ENCODE results near the gene VWA5A. TPM values are rescaled to one million over a fixed set of nuclear protein-coding genes. Genes with fewer than 3 reads are reported as not detected.
A peak's percentile ranks its signal among the peaks of the same experiment; 100 is the strongest.

VWA5A gene
- total and polyA plus RNA-seq, 9 of the 15 experiments (the other 6 are each of a cell fraction or from before 2014, with no cell fraction given), result 4.6 to 19.7 (median 6.9) TPM

DNA sequence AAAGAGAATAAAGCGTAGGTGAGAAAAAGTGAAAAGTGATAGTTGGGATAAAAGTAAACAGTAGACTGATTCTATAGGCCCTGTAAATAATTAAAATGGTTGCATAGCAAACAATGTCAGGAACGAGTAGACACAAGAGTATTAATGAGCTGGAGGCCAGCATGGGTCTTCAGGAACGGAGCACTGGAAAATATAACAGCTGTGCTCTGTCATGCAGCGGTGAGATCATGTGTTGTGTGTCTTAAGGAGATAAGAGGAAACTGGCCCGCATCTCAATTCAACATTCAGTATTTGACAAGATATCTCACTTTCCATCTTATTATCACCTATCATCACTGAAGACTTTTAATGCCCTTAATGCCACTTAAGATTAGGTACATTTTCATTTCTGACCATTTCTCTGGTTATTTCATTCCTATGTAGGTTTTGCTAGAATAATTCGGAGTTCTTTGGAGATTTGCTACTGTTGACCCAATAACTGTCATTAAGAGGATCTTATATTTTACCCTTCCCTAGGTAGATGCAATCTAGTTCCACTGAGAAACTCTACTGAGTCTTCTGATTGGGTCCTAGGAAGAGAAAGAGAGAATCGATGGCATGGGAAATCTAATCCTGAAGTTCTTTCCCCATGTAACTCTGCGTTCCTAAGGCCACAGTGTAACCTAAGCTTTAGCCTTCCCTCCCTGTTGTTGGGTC, 35.5 kb upstream of the VWA5A start (continued):
- TF ChIP-seq, protein P1, sequence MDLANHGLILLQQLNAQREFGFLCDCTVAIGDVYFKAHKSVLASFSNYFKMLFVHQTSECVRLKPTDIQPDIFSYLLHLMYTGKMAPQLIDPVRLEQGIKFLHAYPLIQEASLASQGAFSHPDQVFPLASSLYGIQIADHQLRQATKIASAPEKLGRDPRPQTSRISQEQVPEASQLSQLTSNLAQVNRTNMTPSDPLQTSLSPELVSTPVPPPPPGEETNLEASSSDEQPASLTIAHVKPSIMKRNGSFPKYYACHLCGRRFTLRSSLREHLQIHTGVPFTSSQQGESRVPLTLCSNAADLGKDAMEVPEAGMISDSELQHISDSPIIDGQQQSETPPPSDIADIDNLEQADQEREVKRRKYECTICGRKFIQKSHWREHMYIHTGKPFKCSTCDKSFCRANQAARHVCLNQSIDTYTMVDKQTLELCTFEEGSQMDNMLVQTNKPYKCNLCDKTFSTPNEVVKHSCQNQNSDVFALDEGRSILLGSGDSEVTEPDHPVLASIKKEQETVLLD (IDR thresholded peaks at IDR 0.05), result 0 out of 2 replicates have a peak, but pooled peaks have one; percentile 51
- peak; percentile 79 for TF ChIP-seq C11orf30 (IDR thresholded peaks at IDR 0.05; ENCODE audit: low read depth)
- TF ChIP-seq, protein P2, sequence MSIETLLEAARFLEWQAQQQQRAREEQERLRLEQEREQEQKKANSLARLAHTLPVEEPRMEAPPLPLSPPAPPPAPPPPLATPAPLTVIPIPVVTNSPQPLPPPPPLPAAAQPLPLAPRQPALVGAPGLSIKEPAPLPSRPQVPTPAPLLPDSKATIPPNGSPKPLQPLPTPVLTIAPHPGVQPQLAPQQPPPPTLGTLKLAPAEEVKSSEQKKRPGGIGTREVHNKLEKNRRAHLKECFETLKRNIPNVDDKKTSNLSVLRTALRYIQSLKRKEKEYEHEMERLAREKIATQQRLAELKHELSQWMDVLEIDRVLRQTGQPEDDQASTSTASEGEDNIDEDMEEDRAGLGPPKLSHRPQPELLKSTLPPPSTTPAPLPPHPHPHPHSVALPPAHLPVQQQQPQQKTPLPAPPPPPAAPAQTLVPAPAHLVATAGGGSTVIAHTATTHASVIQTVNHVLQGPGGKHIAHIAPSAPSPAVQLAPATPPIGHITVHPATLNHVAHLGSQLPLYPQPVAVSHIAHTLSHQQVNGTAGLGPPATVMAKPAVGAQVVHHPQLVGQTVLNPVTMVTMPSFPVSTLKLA (conservative IDR thresholded peaks at IDR 0.05), result peak; percentile 58 to 82; a peak in 3 of 4 replicates
- TF ChIP-seq, protein P3, sequence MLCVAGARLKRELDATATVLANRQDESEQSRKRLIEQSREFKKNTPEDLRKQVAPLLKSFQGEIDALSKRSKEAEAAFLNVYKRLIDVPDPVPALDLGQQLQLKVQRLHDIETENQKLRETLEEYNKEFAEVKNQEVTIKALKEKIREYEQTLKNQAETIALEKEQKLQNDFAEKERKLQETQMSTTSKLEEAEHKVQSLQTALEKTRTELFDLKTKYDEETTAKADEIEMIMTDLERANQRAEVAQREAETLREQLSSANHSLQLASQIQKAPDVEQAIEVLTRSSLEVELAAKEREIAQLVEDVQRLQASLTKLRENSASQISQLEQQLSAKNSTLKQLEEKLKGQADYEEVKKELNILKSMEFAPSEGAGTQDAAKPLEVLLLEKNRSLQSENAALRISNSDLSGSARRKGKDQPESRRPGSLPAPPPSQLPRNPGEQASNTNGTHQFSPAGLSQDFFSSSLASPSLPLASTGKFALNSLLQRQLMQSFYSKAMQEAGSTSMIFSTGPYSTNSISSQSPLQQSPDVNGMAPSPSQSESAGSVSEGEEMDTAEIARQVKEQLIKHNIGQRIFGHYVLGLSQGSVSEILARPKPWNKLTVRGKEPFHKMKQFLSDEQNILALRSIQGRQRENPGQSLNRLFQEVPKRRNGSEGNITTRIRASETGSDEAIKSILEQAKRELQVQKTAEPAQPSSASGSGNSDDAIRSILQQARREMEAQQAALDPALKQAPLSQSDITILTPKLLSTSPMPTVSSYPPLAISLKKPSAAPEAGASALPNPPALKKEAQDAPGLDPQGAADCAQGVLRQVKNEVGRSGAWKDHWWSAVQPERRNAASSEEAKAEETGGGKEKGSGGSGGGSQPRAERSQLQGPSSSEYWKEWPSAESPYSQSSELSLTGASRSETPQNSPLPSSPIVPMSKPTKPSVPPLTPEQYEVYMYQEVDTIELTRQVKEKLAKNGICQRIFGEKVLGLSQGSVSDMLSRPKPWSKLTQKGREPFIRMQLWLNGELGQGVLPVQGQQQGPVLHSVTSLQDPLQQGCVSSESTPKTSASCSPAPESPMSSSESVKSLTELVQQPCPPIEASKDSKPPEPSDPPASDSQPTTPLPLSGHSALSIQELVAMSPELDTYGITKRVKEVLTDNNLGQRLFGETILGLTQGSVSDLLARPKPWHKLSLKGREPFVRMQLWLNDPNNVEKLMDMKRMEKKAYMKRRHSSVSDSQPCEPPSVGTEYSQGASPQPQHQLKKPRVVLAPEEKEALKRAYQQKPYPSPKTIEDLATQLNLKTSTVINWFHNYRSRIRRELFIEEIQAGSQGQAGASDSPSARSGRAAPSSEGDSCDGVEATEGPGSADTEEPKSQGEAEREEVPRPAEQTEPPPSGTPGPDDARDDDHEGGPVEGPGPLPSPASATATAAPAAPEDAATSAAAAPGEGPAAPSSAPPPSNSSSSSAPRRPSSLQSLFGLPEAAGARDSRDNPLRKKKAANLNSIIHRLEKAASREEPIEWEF (CRISPR knock-in tag; IDR thresholded peaks at IDR 0.05), result peak; percentile 89; the same call in 1 of the 2 replicates
- TF ChIP-seq ZBED1 (IDR thresholded peaks at IDR 0.05), result peak; percentile 71; the same call in 1 of the 2 replicates
- TF ChIP-seq CBFA2T3 (IDR thresholded peaks at IDR 0.05), result peak; percentile 97
- TF ChIP-seq ETV1 (tag; conservative IDR thresholded peaks at IDR 0.05; ENCODE audit: low read depth), result 0 out of 2 replicates have a peak, but pooled peaks have one; percentile 18
- TF ChIP-seq ZNF586 (CRISPR knock-in tag; conservative IDR thresholded peaks at IDR 0.05), result 0 out of 2 replicates have a peak, but pooled peaks have one; percentile 57
- no peak for TF ChIP-seq ZNF324 (CRISPR knock-in tag; IDR thresholded peaks at IDR 0.05)
- peak; percentile 76 for TF ChIP-seq RNF2 (IDR thresholded peaks at IDR 0.05)
- peak; percentile 83 for TF ChIP-seq MAFG (tag; conservative IDR thresholded peaks at IDR 0.05)
- TF ChIP-seq PYGO2 (tag; IDR thresholded peaks at IDR 0.05), result peak; percentile 86
- peak; percentile 38 for TF ChIP-seq L3MBTL2 (IDR thresholded peaks at IDR 0.05)
- peak in 1 of 2 experiments; percentile 63 for TF ChIP-seq NCOA2 (IDR thresholded peaks at IDR 0.05; ENCODE audit: partially characterized antibody in 2 of 2)
- peak; percentile 94 for TF ChIP-seq NFATC3 (IDR thresholded peaks at IDR 0.05)
- TF ChIP-seq EP400 (IDR thresholded peaks at IDR 0.05), result peak; percentile 60

All from K562 (cell line).